ENCODE measurements around the gene OSCP1.

Gene OSCP1

GRCh38 chr1:36380782-36381181 lies 69.5 kb downstream of the OSCP1 start:
- H3K18ac ChIP-seq (ENCODE audit: low read depth in 1 of 2, low read length in 2 of 2) = no peak overlapping the region
- H3K27ac ChIP-seq (ENCODE audit: low read length, poor library complexity, severe bottlenecking) = no peak overlapping the region
- DNase-seq = no peak
- no peaks in the 10 kb centered on the region for H3K27me3 ChIP-seq (ENCODE audit: control insufficient read depth in 1 of 2, insufficient read depth in 1 of 2, low read length in 2 of 2)
- H3K9ac ChIP-seq (ENCODE audit: low read length) = no peak overlapping the region
- H3K4ac ChIP-seq (ENCODE audit: low read depth in 1 of 2, low read length in 2 of 2) = no peak overlapping the region
- WGBS = 82% methylated on average over 3 of the region's 3 CpGs
- H3K79me1 ChIP-seq (replicated peaks; ENCODE audit: low read length, poor library complexity, severe bottlenecking) = peaks cover 4% of the 10 kb centered on the region
- H3K36me3 ChIP-seq (ENCODE audit: control insufficient read depth in 1 of 2, insufficient read depth in 2 of 2, low read depth in 1 of 2, low read length in 2 of 2) = peaks cover 19 to 20% of the 10 kb centered on the region in 2 experiments
- no peak overlapping the region for H2BK120ac ChIP-seq (ENCODE audit: low read depth, low read length)
- H3K14ac ChIP-seq (ENCODE audit: low read length in 2 of 2) = no peak overlapping the region
- H3K4me1 ChIP-seq (ENCODE audit: control insufficient read depth, insufficient read depth, low read depth, low read length) = peaks cover 14% of the 10 kb centered on the region
- peak overlapping the region in 1 of 2 experiments; percentile 79 for H2BK12ac ChIP-seq (ENCODE audit: low read length in 2 of 2)
- no peak overlapping the region for H2BK15ac ChIP-seq (ENCODE audit: low read depth, poor library complexity, severe bottlenecking)
- no peaks in the 10 kb centered on the region for H3K9me3 ChIP-seq (ENCODE audit: control insufficient read depth, low read length)
- no peak overlapping the region for H2AK5ac ChIP-seq (ENCODE audit: low read length, severe bottlenecking)
- no peak overlapping the region for H3K4me3 ChIP-seq (ENCODE audit: insufficient read depth in 1 of 2, low read depth in 1 of 2, low read length in 2 of 2)
- H4K91ac ChIP-seq (ENCODE audit: low read length) = no peak overlapping the region
- H2BK5ac ChIP-seq (ENCODE audit: low read depth, low read length, poor library complexity, severe bottlenecking) = no peak overlapping the region
- H2AFZ ChIP-seq (ENCODE audit: low read depth, low read length) = no peak overlapping the region
- H4K8ac ChIP-seq (ENCODE audit: low read length) = no peak overlapping the region
- no peak overlapping the region for H3K4me2 ChIP-seq (ENCODE audit: low read length, poor library complexity, severe bottlenecking)
- H3K23ac ChIP-seq (ENCODE audit: low read length in 2 of 2) = no peak overlapping the region

GRCh38 chr1:36380143-36380619 lies 70.1 kb downstream of the OSCP1 start:
- DNase-seq = no peak
- Histone ChIP-seq H2BK15ac (ENCODE audit: low read depth, poor library complexity, severe bottlenecking) (no peak overlapping the region), H3K9me3 (ENCODE audit: control insufficient read depth, low read length) (no peaks in the 10 kb centered on the region), H2BK12ac (ENCODE audit: low read length in 2 of 2) (no peak overlapping the region), H2AK5ac (ENCODE audit: low read length, severe bottlenecking) (no peak overlapping the region), H3K14ac (ENCODE audit: low read length in 2 of 2) (no peak overlapping the region), H2BK5ac (ENCODE audit: low read depth, low read length, poor library complexity, severe bottlenecking) (no peak overlapping the region), H3K23ac (ENCODE audit: low read length in 2 of 2) (no peak overlapping the region), H3K18ac (ENCODE audit: low read depth in 1 of 2, low read length in 2 of 2) (no peak overlapping the region), H3K4ac (ENCODE audit: low read depth in 1 of 2, low read length in 2 of 2) (no peak overlapping the region), H3K9ac (ENCODE audit: low read length) (peak overlapping the region; percentile 18), H3K4me3 (ENCODE audit: insufficient read depth in 1 of 2, low read depth in 1 of 2, low read length in 2 of 2) (no peak overlapping the region), H4K8ac (ENCODE audit: low read length) (no peak overlapping the region), H2AFZ (ENCODE audit: low read depth, low read length) (no peak overlapping the region), H3K4me1 (ENCODE audit: control insufficient read depth, insufficient read depth, low read depth, low read length) (peaks cover 14% of the 10 kb centered on the region), H4K91ac (ENCODE audit: low read length) (no peak overlapping the region), H3K79me1 (replicated peaks; ENCODE audit: low read length, poor library complexity, severe bottlenecking) (peaks cover 4% of the 10 kb centered on the region), H3K27ac (ENCODE audit: low read length, poor library complexity, severe bottlenecking) (no peak overlapping the region), H3K36me3 (ENCODE audit: control insufficient read depth in 1 of 2, insufficient read depth in 2 of 2, low read depth in 1 of 2, low read length in 2 of 2) (peaks cover 19 to 20% of the 10 kb centered on the region in 2 experiments), H3K4me2 (ENCODE audit: low read length, poor library complexity, severe bottlenecking) (no peak overlapping the region), H3K27me3 (ENCODE audit: control insufficient read depth in 1 of 2, insufficient read depth in 1 of 2, low read length in 2 of 2) (no peaks in the 10 kb centered on the region), H2BK120ac (ENCODE audit: low read depth, low read length) (no peak overlapping the region)
- 89% methylated on average over 5 of the region's 5 CpGs for WGBS

GRCh38 chr1:36377791-36378492 lies 72.3 kb downstream of the OSCP1 start:
- Histone ChIP-seq H3K4me2 (ENCODE audit: low read length, poor library complexity, severe bottlenecking) (no peak overlapping the region), H2AK5ac (ENCODE audit: low read length, severe bottlenecking) (peak overlapping the region; percentile 43), H4K8ac (ENCODE audit: low read length) (peak overlapping the region; percentile 35), H3K23ac (ENCODE audit: low read length in 2 of 2) (peak overlapping the region in 1 of 2 experiments; percentile 37), H3K4me3 (ENCODE audit: insufficient read depth in 1 of 2, low read depth in 1 of 2, low read length in 2 of 2) (no peak overlapping the region), H3K18ac (ENCODE audit: low read depth in 1 of 2, low read length in 2 of 2) (peak overlapping the region in 1 of 2 experiments; percentile 59), H3K27me3 (ENCODE audit: control insufficient read depth in 1 of 2, insufficient read depth in 1 of 2, low read length in 2 of 2) (no peaks in the 10 kb centered on the region), H3K9me3 (ENCODE audit: control insufficient read depth, low read length) (no peaks in the 10 kb centered on the region), H2BK12ac (ENCODE audit: low read length in 2 of 2) (peak overlapping the region; percentile 56 to 72), H3K9ac (ENCODE audit: low read length) (no peak overlapping the region), H3K14ac (ENCODE audit: low read length in 2 of 2) (peak overlapping the region in 1 of 2 experiments; percentile 41), H2BK15ac (ENCODE audit: low read depth, poor library complexity, severe bottlenecking) (no peak overlapping the region), H3K4ac (ENCODE audit: low read depth in 1 of 2, low read length in 2 of 2) (peak overlapping the region in 1 of 2 experiments; percentile 57), H2BK5ac (ENCODE audit: low read depth, low read length, poor library complexity, severe bottlenecking) (no peak overlapping the region), H3K79me1 (replicated peaks; ENCODE audit: low read length, poor library complexity, severe bottlenecking) (peaks cover 4% of the 10 kb centered on the region), H4K91ac (ENCODE audit: low read length) (peak overlapping the region; percentile 15), H2BK120ac (ENCODE audit: low read depth, low read length) (no peak overlapping the region), H2AFZ (ENCODE audit: low read depth, low read length) (no peak overlapping the region), H3K4me1 (ENCODE audit: control insufficient read depth, insufficient read depth, low read depth, low read length) (peaks cover 28% of the 10 kb centered on the region), H3K27ac (ENCODE audit: low read length, poor library complexity, severe bottlenecking) (no peak overlapping the region), H3K36me3 (ENCODE audit: control insufficient read depth in 1 of 2, insufficient read depth in 2 of 2, low read depth in 1 of 2, low read length in 2 of 2) (peaks cover 16 to 20% of the 10 kb centered on the region in 2 experiments)
- no peak for DNase-seq
- WGBS = 97% methylated on average over 3 of the region's 4 CpGs

- H3K36me3 ChIP-seq (ENCODE audit: control insufficient read depth in 1 of 2, insufficient read depth in 2 of 2, low read depth in 1 of 2, low read length in 2 of 2) = peaks cover 15 to 20% of the 10 kb centered on the region in 2 experiments
- H3K23ac ChIP-seq (ENCODE audit: low read length in 2 of 2) = peak overlapping the region in 1 of 2 experiments; percentile 66
- no peaks in the 10 kb centered on the region for H3K9me3 ChIP-seq (ENCODE audit: control insufficient read depth, low read length)
- no peaks in the 10 kb centered on the region for H3K27me3 ChIP-seq (ENCODE audit: control insufficient read depth in 1 of 2, insufficient read depth in 1 of 2, low read length in 2 of 2)
- peaks cover 5% of the 10 kb centered on the region for H3K79me1 ChIP-seq (replicated peaks; ENCODE audit: low read length, poor library complexity, severe bottlenecking)
- H3K14ac ChIP-seq (ENCODE audit: low read length in 2 of 2) = peak overlapping the region in 1 of 2 experiments; percentile 35
- peak overlapping the region; percentile 96 for H3K27ac ChIP-seq (ENCODE audit: low read length, poor library complexity, severe bottlenecking)
- H3K4me1 ChIP-seq (ENCODE audit: control insufficient read depth, insufficient read depth, low read depth, low read length) = peaks cover 47% of the 10 kb centered on the region
- H3K4me2 ChIP-seq (ENCODE audit: low read length, poor library complexity, severe bottlenecking) = no peak overlapping the region
- peak overlapping the region; percentile 33 for H4K8ac ChIP-seq (ENCODE audit: low read length)
- 47% methylated on average over 1 of the region's 3 CpGs for WGBS
- H3K18ac ChIP-seq (ENCODE audit: low read depth in 1 of 2, low read length in 2 of 2) = peak overlapping the region; percentile 70 to 94
- peak overlapping the region; percentile 45 for H2BK5ac ChIP-seq (ENCODE audit: low read depth, low read length, poor library complexity, severe bottlenecking)
- peak overlapping the region; percentile 67 for H4K91ac ChIP-seq (ENCODE audit: low read length)
- peak overlapping the region; percentile 96 for H2BK15ac ChIP-seq (ENCODE audit: low read depth, poor library complexity, severe bottlenecking)
- peak overlapping the region in 1 of 2 experiments; percentile 59 for H3K4me3 ChIP-seq (ENCODE audit: insufficient read depth in 1 of 2, low read depth in 1 of 2, low read length in 2 of 2)
- H2AFZ ChIP-seq (ENCODE audit: low read depth, low read length) = no peak overlapping the region
- peak overlapping the region; percentile 27 to 96 for H3K4ac ChIP-seq (ENCODE audit: low read depth in 1 of 2, low read length in 2 of 2)
- no peak for DNase-seq
- peak overlapping the region; percentile 58 for H2BK120ac ChIP-seq (ENCODE audit: low read depth, low read length)
- peak overlapping the region; percentile 81 for H2AK5ac ChIP-seq (ENCODE audit: low read length, severe bottlenecking)
- H2BK12ac ChIP-seq (ENCODE audit: low read length in 2 of 2) = peak overlapping the region; percentile 91 to 98
- H3K9ac ChIP-seq (ENCODE audit: low read length) = peak overlapping the region; percentile 77
Observed at GRCh38 chr1:36372617-36373016, 77.6 kb downstream of the OSCP1 start.

Measured in mesenchymal stem cell (in vitro differentiated cells and primary cell).